Hepatocyte (in vitro differentiated cells): ENCODE measurements around the gene AGAP2. TPM values are rescaled to one million over a fixed set of nuclear protein-coding genes. Genes with fewer than 3 reads are reported as not detected.
A peak's percentile ranks its signal among the peaks of the same experiment; 100 is the strongest.

Experiments used
- DNase-seq: peaks from one replicate; pipeline ENCODE4 v3.0.0-alpha.2; 2016; ENCODE audit warnings: low spot score
- H2AFZ ChIP-seq: fragments of 200-600 bp; sonication (generic); 2 replicates; pipeline ENCODE4 v1.6.0; 2016; ENCODE audit warnings: antibody characterized with exemption, mild to moderate bottlenecking
- H3K27ac ChIP-seq: fragments of 200-600 bp; sonication (generic); 2 replicates; pipeline ENCODE4 v1.5.1; 2016; ENCODE audit warnings: mild to moderate bottlenecking
- H3K27me3 ChIP-seq: fragments of 200-600 bp; sonication (generic); 2 replicates; pipeline ENCODE4 v1.6.1; 2016
- H3K36me3 ChIP-seq: fragments of 200-600 bp; sonication (generic); replicated peaks from 2 replicates; pipeline ENCODE4 v1.5.1; 2016; ENCODE audit warnings: low read depth; ENCODE audit not compliant: insufficient read depth
- H3K4me1 ChIP-seq: fragments of 200-600 bp; sonication (generic); 2 replicates; pipeline ENCODE4 v1.5.1; 2016; ENCODE audit warnings: mild to moderate bottlenecking, moderate library complexity; ENCODE audit not compliant: insufficient read depth
- H3K4me2 ChIP-seq: fragments of 200-600 bp; sonication (generic); 2 replicates; pipeline ENCODE4 v1.6.0; 2016
- H3K4me3 ChIP-seq: fragments of 200-600 bp; sonication (generic); 2 replicates; pipeline ENCODE4 v1.5.1; 2016; ENCODE audit warnings: mild to moderate bottlenecking
- H3K79me2 ChIP-seq: fragments of 200-600 bp; sonication (generic); 2 replicates; pipeline ENCODE4 v1.6.0; 2017; ENCODE audit warnings: mild to moderate bottlenecking
- H3K9me2 ChIP-seq: fragments of 200-600 bp; sonication (generic); replicated peaks from 2 replicates; pipeline ENCODE4 v1.6.0; 2017; ENCODE audit warnings: mild to moderate bottlenecking; ENCODE audit not compliant: insufficient read depth
- H3K9me3 ChIP-seq: fragments of 200-600 bp; sonication (generic); 2 replicates; pipeline ENCODE4 v1.5.1; 2016; ENCODE audit warnings: low read depth, mild to moderate bottlenecking
- H4K20me1 ChIP-seq: fragments of 200-600 bp; sonication (generic); 2 replicates; pipeline ENCODE4 v1.6.0; 2016; ENCODE audit warnings: mild to moderate bottlenecking; ENCODE audit not compliant: insufficient read depth, poor library complexity, severe bottlenecking
- CTCF ChIP-seq: fragments of 200-600 bp; sonication (generic); IDR thresholded peaks from 2 replicates; pipeline ENCODE4 v1.5.1; 2016; ENCODE audit warnings: antibody characterized with exemption, mild to moderate bottlenecking; ENCODE audit not compliant: poor library complexity
- EZH2 ChIP-seq: fragments of 200-600 bp; sonication (generic); IDR thresholded peaks from 2 replicates; pipeline ENCODE4 v1.6.1; 2016; ENCODE audit warnings: antibody characterized with exemption, mild to moderate bottlenecking, borderline replicate concordance
- EZH2phosphoT487 ChIP-seq: fragments of 200-600 bp; sonication (generic); IDR thresholded peaks from one replicate; pipeline ENCODE4 v1.6.1; 2018; ENCODE audit warnings: antibody characterized with exemption, mild to moderate bottlenecking, low read depth, moderate library complexity; ENCODE audit not compliant: unreplicated experiment, severe bottlenecking
- WGBS: methylation state at CpG from one replicate; pipeline ENCODE4 v1.1.6; 2016; ENCODE audit warnings: low lambda C conversion rate; ENCODE audit errors: missing lambda C conversion rate; 5-methylcytosine and 5-hydroxymethylcytosine counted together
- polyA plus RNA-seq: library from polyadenylated mRNA; unstranded; fragments of >200 nt; fragmentation: Nextera tagmentation; extraction: Ambion mirVana; gene quantifications from 2 replicates; pipeline ENCODE4 v1.2.1, GENCODE V29; 2016
- total RNA-seq: library from RNA; depleted of rRNA; stranded (reverse); fragments of >200 nt; gene quantifications from 2 replicates; pipeline ENCODE4 v1.2.3, GENCODE V29; 2014

AGAP2 gene
- total and polyA plus RNA-seq, 2 experiments from 2014 or later = 0.04 to 0.33 TPM

GRCh38 chr12:57753756-57754337 lies 15.3 kb upstream of the AGAP2 start:
- WGBS = 24% methylated on average over 1 of the region's 1 CpG

GRCh38 chr12:57752668-57753000 lies 14.1 kb upstream of the AGAP2 start:
- Histone ChIP-seq H3K9me2 (no peaks in the 10 kb centered on the region), H3K27ac (peak overlapping the region; percentile 54), H3K4me1 (peaks cover 22% of the 10 kb centered on the region), H3K9me3 (no peaks in the 10 kb centered on the region), H3K4me3 (no peak overlapping the region), H3K4me2 (peak overlapping the region; percentile 72), H2AFZ (peak overlapping the region; percentile 22), H3K27me3 (no peaks in the 10 kb centered on the region), H4K20me1 (peaks cover 3% of the 10 kb centered on the region), H3K79me2 (peaks cover 38% of the 10 kb centered on the region), H3K36me3 (peaks cover 3% of the 10 kb centered on the region)
- 2% methylated on average over 5 of the region's 5 CpGs for WGBS
- DNase-seq = no peak
- no peak for TF ChIP-seq EZH2
- TF ChIP-seq EZH2phosphoT487 = no peak
- TF ChIP-seq CTCF = no peak

More at GRCh38 chr12:57753756-57754337, 15.3 kb upstream of the AGAP2 start:
- Histone ChIP-seq H3K9me3 (no peaks in the 10 kb centered on the region), H3K27me3 (no peaks in the 10 kb centered on the region), H2AFZ (no peak overlapping the region), H3K9me2 (no peaks in the 10 kb centered on the region), H3K27ac (peak overlapping the region; percentile 42), H3K36me3 (no peaks in the 10 kb centered on the region), H3K4me3 (no peak overlapping the region), H4K20me1 (peaks cover 3% of the 10 kb centered on the region), H3K79me2 (peaks cover 39% of the 10 kb centered on the region), H3K4me2 (peak overlapping the region; percentile 85), H3K4me1 (peaks cover 22% of the 10 kb centered on the region)
- no peak for DNase-seq
- TF ChIP-seq EZH2phosphoT487 = no peak
- TF ChIP-seq CTCF = no peak
- no peak for TF ChIP-seq EZH2

GRCh38 chr12:57751788-57752667 lies 13.5 kb upstream of the AGAP2 start, which contains the start of gene CDK4:
TSS of gene CDK4 (minus strand) at chr12:57752310. CDS start at chr12:57751717, 593 bp downstream.
- H3K9me3 ChIP-seq = no peaks in the 10 kb centered on the region
- TF ChIP-seq CTCF (no peak), EZH2 (no peak), EZH2phosphoT487 (no peak)
- H4K20me1 ChIP-seq = peaks cover 3% of the 10 kb centered on the region
- peak; percentile 100 for DNase-seq
- H3K4me1 ChIP-seq = peaks cover 22% of the 10 kb centered on the region
- no peaks in the 10 kb centered on the region for H3K9me2 ChIP-seq
- H3K79me2 ChIP-seq = peaks cover 38% of the 10 kb centered on the region
- H3K4me3 ChIP-seq = peak within 1 kb of the TSS; percentile 46
- peak within 1 kb of the TSS; percentile 96 for H3K27ac ChIP-seq
- peak within 1 kb of the TSS; percentile 88 for H3K4me2 ChIP-seq
- 1% methylated on average over 57 of the region's 58 CpGs for WGBS
- peak within 1 kb of the TSS; percentile 42 for H2AFZ ChIP-seq
- H3K27me3 ChIP-seq = no peaks in the 10 kb centered on the region
- H3K36me3 ChIP-seq = peaks cover 3% of the 10 kb centered on the region
